DND-41 (cell line): ENCODE measurements around the gene ANKS1A.
A peak's percentile ranks its signal among the peaks of the same experiment; 100 is the strongest.

Source experiments
- ATAC-seq: fragments of 200-7000 bp; cut with Tn5 transposase; 3 replicates; pipeline ENCODE4 v1.9.1; 2021; ENCODE audit warnings: low read depth; ENCODE audit not compliant: insufficient read depth
- DNase-seq: peaks from one replicate; pipeline ENCODE4 v3.0.0-alpha.2; 2020
- H2AFZ ChIP-seq: 2 replicates; pipeline ENCODE4 v1.6.0; 2012; ENCODE audit warnings: low read depth, low read length
- H3K27ac ChIP-seq: 2 replicates; pipeline ENCODE4 v1.5.1; 2012; ENCODE audit warnings: low read length, inconsistent platforms
- H3K27me3 ChIP-seq: fragments of 200-600 bp; sonication (generic); 2 replicates; pipeline ENCODE4 v1.6.0; 2012; ENCODE audit warnings: low read length, mild to moderate bottlenecking, inconsistent platforms; ENCODE audit not compliant: insufficient read depth, poor library complexity
- H3K36me3 ChIP-seq: 2 replicates; pipeline ENCODE4 v1.5.1; 2012; ENCODE audit warnings: low read length, inconsistent platforms; ENCODE audit not compliant: insufficient read depth
- H3K4me1 ChIP-seq: 2 replicates; pipeline ENCODE4 v1.5.1; 2012; ENCODE audit warnings: mild to moderate bottlenecking, low read length; ENCODE audit not compliant: insufficient read depth
- H3K4me2 ChIP-seq: 2 replicates; pipeline ENCODE4 v1.6.0; 2012; ENCODE audit warnings: mild to moderate bottlenecking, moderate library complexity, low read length, inconsistent platforms; ENCODE audit not compliant: insufficient read depth
- H3K4me3 ChIP-seq, 2 experiments: fragments of 200-600 bp in 1 of 2; shearing (Covaris generic) in 1 of 2; 2 replicates each; pipeline ENCODE4 v1.5.1; 2012 to 2016; ENCODE audit warnings: inconsistent platforms in 2 of 2, low read length in 2 of 2, mild to moderate bottlenecking in 2 of 2, low read depth in 1 of 2, moderate library complexity in 1 of 2
- H3K79me2 ChIP-seq: 2 replicates; pipeline ENCODE4 v1.6.0; 2012; ENCODE audit warnings: low read length, inconsistent platforms; ENCODE audit not compliant: insufficient read depth
- H3K9ac ChIP-seq: 2 replicates; pipeline ENCODE4 v1.6.0; 2012; ENCODE audit warnings: low read depth, mild to moderate bottlenecking, inconsistent platforms, low read length, moderate library complexity
- H3K9me3 ChIP-seq: 2 replicates; pipeline ENCODE4 v1.5.1; 2012; ENCODE audit warnings: low read length, moderate library complexity, mild to moderate bottlenecking, inconsistent platforms; ENCODE audit not compliant: insufficient read depth, severe bottlenecking
- H4K20me1 ChIP-seq: 2 replicates; pipeline ENCODE4 v1.6.0; 2012; ENCODE audit warnings: low read length; ENCODE audit not compliant: insufficient read depth
- EZH2 ChIP-seq: IDR thresholded peaks from 3 replicates; pipeline ENCODE4 v1.6.1; 2012; ENCODE audit warnings: borderline replicate concordance, low read depth, mild to moderate bottlenecking, moderate library complexity, low read length, inconsistent platforms; ENCODE audit not compliant: severe bottlenecking
- TF ChIP-seq, protein P1 (sequence below): IDR thresholded peaks from 2 replicates; pipeline ENCODE4 v1.5.1; 2012; ENCODE audit warnings: borderline replicate concordance, low read length, moderate library complexity, mild to moderate bottlenecking; ENCODE audit not compliant: poor library complexity, severe bottlenecking; ENCODE audit errors: extremely low read depth

The ANKS1A gene

GRCh38 chr6:35084041-35084491 is 195.0 kb downstream of the ANKS1A start:
- Histone ChIP-seq H3K9ac (no peak overlapping the region), H4K20me1 (peaks cover 5% of the 10 kb centered on the region; the same call in 1 of the 2 replicates), H3K36me3 (peaks cover 36% of the 10 kb centered on the region), H3K4me3 (no peak overlapping the region), H2AFZ (no peak overlapping the region), H3K27me3 (no peaks in the 10 kb centered on the region), H3K79me2 (no peaks in the 10 kb centered on the region), H3K4me1 (no peaks in the 10 kb centered on the region), H3K27ac (no peak overlapping the region), H3K9me3 (no peaks in the 10 kb centered on the region), H3K4me2 (no peak overlapping the region)
- no peak for TF ChIP-seq EZH2
- TF ChIP-seq, protein P1, sequence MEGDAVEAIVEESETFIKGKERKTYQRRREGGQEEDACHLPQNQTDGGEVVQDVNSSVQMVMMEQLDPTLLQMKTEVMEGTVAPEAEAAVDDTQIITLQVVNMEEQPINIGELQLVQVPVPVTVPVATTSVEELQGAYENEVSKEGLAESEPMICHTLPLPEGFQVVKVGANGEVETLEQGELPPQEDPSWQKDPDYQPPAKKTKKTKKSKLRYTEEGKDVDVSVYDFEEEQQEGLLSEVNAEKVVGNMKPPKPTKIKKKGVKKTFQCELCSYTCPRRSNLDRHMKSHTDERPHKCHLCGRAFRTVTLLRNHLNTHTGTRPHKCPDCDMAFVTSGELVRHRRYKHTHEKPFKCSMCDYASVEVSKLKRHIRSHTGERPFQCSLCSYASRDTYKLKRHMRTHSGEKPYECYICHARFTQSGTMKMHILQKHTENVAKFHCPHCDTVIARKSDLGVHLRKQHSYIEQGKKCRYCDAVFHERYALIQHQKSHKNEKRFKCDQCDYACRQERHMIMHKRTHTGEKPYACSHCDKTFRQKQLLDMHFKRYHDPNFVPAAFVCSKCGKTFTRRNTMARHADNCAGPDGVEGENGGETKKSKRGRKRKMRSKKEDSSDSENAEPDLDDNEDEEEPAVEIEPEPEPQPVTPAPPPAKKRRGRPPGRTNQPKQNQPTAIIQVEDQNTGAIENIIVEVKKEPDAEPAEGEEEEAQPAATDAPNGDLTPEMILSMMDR = no peak
- DNase-seq (no peak), ATAC-seq (no peak)

DNA sequence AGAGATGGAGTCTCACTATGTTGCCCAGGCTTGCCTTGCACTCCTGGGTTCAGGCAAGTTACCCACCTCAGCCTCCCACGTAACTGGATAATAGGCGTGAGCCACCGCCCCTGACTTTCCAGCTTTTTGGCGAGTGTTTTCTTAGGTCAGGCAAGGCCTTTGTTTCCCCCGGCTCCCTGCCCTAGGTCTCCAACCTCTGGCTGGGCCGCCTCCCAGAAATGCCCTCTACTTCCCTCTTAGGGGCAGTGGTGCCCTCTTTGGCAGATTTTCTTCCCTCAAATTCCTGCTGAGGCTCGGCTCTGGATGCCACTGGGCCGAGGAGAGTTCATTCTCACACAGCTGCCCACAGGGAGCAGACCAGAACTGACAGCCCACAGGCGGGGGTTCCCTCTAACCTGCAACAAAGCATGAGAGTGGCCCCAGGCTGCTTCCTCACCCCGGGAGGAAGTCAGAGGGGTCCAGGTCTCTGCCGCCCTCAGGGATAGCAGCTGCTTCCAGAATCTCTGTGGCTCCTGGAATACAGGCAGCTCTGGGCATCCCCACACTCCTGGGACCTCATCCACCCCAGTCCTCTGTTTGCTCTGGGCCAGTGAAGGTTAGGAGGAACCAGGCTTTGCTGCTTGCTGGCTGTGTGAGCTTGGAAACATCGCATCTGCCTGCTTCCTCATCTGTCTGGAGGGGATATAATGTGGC is 195.6 kb downstream of the ANKS1A start:
- Histone ChIP-seq H2AFZ (no peak overlapping the region), H3K4me1 (no peaks in the 10 kb centered on the region), H3K9ac (no peak overlapping the region), H3K27me3 (no peaks in the 10 kb centered on the region), H3K4me2 (no peak overlapping the region), H3K27ac (no peak overlapping the region), H3K4me3 (no peak overlapping the region), H3K9me3 (no peaks in the 10 kb centered on the region), H3K79me2 (no peaks in the 10 kb centered on the region), H3K36me3 (peaks cover 34% of the 10 kb centered on the region), H4K20me1 (no peaks in the 10 kb centered on the region; the same call in 1 of the 2 replicates)
- no peak for TF ChIP-seq EZH2
- DNase-seq = no peak
- ATAC-seq = no peak

DNA sequence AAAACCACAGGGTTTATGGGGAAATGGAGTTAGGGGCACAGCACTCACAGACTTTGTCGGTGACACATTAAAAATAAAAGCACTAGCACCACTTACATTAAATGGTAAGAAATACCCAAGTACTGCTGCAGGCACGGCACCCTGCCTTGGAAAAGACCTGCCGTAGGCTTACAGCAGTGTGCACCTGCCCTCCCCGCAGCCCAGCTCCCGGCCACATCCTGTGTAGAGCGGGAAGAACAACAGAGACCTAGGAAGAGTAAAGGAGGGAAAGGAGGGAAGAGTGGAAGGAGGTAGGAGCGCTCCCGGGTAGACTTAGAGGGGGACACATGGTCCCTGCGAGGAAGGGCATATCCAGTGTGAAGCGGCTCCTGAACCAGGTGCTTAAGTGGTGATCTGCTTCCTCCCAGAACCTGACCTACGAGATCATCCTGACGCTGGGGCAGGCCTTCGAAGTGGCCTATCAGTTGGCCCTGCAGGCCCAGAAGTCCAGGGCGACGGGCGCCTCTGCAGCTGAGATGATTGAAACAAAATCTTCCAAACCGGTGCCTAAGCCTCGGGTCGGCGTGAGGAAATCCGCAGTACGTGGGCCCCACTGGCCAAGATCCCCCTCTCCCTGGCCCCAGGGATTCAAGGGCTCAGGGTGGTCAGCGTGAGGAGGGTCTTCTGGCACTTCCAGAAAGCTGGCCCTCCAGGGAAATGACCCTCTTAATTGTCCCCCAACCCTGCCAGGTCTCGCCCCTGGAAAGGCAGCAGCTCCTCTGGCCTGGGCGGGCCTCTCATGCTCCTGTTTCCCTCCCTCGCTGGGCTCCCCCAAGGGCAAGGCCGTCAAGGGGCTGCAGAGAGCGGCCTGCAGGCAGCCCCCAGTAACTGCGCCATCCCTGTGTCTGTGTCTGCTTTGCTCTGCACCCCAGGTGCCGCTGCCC is 196.6 kb downstream of the ANKS1A start:
- Histone ChIP-seq H3K9me3 (no peaks in the 10 kb centered on the region), H3K79me2 (no peaks in the 10 kb centered on the region), H3K36me3 (peaks cover 34% of the 10 kb centered on the region), H4K20me1 (no peaks in the 10 kb centered on the region; the same call in 1 of the 2 replicates), H3K4me3 (no peak overlapping the region), H3K27ac (no peak overlapping the region), H3K9ac (no peak overlapping the region), H2AFZ (no peak overlapping the region), H3K27me3 (no peaks in the 10 kb centered on the region), H3K4me1 (no peaks in the 10 kb centered on the region), H3K4me2 (no peak overlapping the region)
- ATAC-seq = no peak
- DNase-seq = peak; percentile 0
- TF ChIP-seq EZH2 = no peak
- TF ChIP-seq, protein P1 = no peak

DNA sequence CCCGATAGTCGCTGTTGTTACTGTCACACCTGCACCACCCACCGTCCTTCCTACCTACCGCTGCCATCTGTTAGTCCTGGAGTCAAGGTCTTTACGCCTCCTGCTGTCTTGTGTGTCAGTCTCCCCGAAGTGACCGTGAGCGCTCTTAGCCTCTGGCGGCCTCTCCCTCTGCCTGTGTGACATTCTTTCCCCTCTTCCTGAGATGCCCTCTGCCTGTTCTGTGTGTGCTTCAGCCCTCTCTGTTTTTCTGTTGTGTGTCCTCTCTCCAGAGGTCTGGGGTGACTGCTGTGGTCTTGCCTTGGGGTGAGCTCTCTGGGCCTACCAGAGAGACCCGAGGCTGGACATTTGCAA is 197.2 kb downstream of the ANKS1A start:
- Histone ChIP-seq H3K79me2 (no peaks in the 10 kb centered on the region), H3K9me3 (no peaks in the 10 kb centered on the region), H3K9ac (no peak overlapping the region), H3K4me2 (no peak overlapping the region), H3K27ac (no peak overlapping the region), H3K27me3 (no peaks in the 10 kb centered on the region), H3K4me3 (no peak overlapping the region), H4K20me1 (no peaks in the 10 kb centered on the region; the same call in none of the 2 replicates), H3K36me3 (peaks cover 34% of the 10 kb centered on the region), H2AFZ (no peak overlapping the region), H3K4me1 (no peaks in the 10 kb centered on the region)
- DNase-seq (no peak), ATAC-seq (no peak)
- TF ChIP-seq, protein P1 = no peak
- no peak for TF ChIP-seq EZH2
